NK-92 (cell line): ENCODE results near the gene ZBTB7C.

Experiments used
- DNase-seq: peaks from one replicate; lab custom pipeline; 2025; ENCODE audit not compliant: unreplicated experiment; lab: John Stamatoyannopoulos, UW

ZBTB7C gene

DNA sequence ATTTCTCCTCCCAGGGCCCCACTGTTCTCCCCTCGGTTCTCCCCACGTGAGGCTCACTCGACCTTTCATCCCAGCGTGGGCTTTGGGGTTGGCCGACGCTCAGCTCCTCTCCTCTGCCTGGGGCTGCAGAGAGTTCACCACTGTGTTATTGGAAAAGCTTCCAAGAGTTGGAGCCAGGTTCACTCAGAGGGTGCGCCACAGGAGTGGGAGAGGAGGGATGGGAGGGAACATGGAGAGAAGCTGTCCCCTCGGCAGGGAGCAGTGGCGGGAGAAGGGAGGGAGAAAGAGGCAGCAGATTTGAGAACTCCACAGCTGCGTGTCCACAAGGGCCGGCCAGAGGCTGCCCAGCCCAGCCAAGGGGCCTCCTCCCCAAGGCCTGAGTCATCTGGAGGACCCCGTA, 281.6 kb downstream of the ZBTB7C start:
- no peak for DNase-seq

DNA sequence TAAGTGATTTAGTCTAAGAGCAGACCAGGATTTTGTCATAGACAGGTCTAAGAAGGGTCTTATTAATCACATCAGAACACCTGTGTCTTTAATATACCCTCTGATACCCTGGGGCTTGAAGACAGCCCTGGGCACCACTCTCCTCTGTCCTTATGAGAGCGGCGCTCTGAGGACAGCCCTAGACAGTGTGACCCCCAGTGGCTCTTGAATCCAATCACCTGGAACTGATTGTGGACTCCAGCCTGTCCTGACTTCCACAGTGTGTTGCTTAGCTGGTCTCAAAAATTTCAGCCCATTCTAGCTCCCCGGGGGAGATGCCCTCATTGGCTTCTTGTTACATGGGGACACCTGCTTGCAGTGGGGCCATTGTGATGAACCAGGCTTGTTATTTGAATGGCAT, 282.9 kb downstream of the ZBTB7C start:
- DNase-seq: no peak

DNA sequence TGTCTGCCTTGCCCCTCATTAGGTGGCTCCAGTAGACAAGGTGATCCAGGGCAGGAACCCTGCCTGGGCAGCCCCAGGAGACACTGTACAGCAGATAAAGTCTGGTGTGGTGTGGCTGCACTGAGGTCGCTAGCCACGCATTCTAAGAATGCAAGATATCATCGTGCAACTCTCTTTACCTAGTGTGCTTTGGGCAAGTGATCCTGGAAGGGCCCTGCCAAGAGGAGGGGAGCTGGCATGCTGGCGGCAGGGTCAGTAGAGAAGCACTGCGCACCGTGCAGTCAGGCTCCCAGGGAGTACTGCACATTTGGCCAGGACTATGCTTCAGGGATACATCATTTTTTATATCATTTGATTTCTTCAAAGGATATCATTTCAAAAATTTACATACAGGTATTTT, 283.5 kb downstream of the ZBTB7C start:
- DNase-seq: no peak

DNA sequence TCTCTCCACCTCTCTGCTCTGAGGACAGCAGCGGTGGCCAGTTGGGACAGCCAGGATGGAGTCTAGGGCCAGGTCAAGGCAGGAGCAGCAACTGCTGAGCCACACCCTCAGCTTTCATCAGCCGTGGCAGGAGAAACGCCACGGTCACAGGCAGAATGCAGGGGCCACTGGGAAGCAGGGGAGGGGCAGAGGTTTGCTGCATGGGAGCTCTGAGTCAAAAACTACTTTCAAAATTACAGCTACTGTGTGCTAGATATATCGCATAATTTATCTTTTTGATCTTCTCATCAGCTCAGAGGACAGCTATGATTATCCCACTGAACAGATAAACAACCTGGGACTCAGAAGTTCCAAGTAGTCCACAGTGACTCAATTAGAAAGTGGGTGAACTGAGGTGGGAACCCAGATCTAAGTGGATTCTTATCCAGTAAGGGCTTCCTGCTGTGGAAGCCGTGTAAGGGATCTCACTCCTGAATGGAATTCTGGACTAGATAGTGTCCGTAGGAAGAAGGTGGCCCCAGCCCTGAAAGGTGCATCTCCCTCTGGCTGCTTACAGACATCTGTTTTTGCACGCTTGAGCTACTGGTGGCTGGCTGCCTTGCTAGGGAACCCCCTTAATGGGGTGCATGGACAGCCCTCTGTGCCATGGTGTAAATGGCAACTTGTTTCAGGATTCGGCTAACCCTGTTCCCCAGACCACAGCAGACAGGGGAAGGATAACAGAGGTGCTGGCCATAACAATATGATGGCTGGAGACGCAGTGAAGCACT, 284.1 kb downstream of the ZBTB7C start:
- DNase-seq: no peak

DNA sequence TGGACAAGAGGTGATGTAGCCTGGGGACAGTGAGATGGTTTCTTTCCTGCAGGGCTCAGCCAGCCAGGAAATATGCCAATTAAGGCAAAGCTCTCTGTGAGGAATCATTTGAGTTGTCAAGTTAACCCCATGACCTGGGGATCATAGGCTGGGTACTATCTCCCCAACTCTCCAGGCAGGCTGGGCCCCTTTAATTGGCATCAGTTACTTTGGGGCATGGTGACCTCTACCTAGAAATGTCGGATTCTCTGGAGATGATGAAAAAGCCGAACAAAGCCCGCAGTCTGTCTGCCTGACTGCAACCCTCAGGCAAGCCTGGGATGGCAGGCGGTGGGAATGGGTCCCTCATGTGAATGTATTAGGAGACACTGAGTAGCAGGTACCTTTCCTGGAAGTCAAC, 285.2 kb downstream of the ZBTB7C start:
- DNase-seq: no peak

DNA sequence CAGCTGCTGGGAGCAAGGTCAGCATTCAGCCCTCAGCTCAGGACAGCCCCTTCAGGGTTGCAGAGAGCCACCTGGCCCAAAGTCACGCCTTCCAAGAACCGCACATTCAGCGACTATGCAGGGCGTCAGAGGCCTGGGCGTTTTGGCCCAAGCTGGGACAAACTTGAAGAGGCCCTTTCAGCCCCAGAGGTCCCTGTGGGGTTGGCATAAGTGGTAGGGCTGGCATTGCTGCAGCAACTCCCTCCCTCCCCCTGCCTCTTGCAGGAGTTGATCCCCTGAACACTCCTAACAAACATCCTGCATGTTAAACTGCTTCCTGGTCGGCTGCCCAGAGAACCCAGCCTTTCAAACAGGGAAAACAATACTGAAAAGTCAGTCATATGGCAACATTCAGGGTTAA, 285.9 kb downstream of the ZBTB7C start:
- no peak for DNase-seq

DNA sequence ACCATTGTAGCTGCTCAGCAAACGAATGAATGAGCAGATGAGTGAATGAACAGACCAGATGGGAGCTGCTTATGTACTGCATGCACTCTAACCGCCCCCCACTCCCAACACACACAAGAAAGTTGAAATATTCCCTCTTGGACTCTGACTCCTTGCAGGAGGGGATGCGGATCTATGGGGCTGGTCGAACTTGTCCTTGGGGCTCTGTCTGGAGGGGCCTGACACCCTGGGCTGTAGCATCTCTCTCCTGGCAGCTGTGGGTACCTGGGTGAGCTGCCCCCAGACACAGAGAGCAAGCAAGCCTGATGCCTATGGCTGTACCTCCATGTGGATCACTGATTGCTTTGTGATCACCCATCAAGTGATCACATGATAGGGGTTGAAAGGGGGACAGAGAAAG, 286.4 kb downstream of the ZBTB7C start:
- DNase-seq: no peak

DNA sequence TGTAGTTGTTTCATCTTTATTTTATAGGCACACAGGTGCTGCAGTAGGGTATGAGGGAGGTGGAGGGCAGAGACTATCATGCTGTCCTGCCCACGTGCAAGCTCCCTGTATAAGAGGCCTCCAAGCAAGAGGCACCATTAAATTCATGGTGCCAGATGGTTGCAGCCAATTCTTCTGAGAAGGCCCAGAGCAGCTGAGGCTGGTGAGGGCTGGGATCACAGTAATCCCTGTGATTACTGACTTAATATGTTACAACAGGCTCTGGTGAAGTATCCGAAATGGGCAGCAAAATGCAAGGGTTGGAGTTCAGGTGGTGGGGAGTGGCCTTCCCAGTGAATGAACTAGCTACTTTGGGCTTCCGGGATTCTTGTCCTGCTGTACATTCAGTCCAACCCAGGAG, 286.8 kb downstream of the ZBTB7C start:
- DNase-seq: no peak

DNA sequence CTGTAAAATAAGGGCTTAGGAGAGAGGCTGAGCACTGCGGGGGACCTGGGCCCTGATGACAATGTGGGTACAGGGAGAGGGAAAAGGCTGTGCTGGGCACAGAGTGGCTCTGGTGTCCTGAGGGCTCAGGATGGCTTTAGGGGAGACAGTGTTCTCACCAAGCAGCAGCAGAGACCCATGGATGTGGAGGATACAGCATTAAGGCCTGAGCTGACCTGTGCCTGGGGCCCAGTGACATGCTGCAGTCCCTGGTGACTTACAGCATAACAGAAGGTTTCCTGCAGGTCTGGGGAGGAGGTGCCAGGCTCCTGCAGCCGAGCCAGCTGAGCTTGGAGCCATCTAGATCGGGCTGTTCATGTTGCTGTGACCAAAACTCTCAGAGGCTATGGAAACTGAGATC, 287.4 kb downstream of the ZBTB7C start:
- no peak for DNase-seq

DNA sequence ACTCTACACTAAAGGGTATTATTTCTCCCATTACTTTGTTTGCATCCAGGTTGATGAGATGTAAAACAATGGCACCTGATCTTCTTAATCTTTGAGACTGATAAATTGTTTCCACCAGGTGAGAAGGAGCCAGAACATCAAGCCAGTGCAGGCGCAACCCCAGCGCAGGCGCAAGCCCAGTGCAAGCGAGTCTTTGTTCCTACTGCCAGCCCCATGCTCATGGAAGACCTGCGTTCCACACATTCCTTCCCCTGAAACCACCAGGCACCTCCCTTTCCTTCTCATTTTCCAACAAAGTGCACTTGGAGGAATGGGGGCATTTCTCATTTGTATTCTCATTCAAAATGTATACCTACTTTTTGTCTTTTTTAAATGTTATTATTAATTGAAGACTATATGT, 290.0 kb downstream of the ZBTB7C start:
- no peak for DNase-seq

DNA sequence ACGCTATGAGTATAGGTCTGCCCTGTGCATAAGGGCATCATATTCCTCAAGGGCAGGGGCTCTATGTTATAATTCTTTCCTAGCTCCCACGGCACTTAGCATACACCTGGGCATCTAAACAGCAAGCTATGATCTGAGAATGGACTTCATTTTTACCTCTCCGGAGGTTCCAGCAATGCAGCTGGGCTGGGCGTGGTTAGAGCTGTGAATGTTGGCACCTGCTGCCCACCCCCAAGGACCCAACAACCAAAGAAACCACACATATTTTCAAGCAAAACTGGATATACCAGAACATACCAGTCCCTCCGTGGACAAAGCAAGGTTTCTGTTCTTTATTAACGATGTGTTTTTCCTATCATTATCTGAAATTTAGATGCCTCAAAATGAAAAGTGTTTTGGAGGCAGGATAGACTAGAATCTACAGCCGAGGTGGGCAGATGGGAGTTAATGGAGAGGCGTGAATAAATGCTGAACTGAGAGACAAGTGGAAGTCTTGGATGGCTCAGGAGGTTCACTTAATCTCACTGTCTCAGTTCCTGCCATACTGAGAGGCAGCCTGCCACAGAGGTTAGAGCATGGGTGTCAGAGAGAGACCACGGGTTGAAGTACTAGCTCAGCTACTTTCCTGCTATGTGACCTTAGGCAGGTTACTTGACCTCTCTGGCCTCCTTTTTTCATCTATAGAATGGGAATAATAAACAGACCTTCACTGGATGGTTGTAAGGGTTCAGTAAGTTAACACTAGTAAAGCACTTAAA, 292.1 kb downstream of the ZBTB7C start:
- no peak for DNase-seq

DNA sequence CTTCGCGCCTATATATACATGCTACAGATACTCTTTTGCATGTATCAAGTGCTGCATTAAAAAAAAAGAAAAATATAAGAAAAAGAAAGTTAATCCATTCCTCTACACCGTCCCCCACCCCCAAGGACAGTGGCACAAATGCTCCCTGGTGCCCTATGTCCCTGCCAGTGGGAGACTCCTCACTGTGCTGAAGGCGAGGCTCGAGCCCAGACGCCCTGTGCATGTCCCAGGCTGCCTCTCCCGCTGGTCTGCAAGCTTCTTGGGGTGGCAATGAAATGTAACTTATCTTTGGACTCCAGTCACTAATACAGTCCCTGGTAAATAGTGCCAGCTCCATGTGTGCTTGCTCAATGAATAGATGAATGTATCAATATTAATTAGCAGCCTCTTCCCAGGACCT, 293.2 kb downstream of the ZBTB7C start:
- no peak for DNase-seq

DNA sequence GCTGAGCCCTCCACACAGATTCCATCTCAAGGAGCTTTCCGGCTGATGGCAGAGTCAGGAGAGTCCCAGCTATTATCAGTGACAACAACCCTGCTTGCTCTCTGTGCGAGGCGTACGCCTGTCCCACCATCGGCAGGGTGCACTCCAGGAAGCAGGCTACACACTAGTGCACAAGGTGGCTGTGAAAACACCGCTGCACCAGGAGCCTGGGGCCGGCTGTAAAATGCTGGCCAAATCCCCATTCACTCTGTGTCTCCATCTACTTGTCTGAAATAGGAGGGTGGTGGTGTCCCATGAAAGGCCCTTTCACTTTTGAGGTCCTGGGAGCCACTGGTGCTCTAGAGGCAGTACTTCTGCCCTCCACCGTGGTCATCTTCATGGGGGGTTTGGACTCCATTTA, 295.5 kb downstream of the ZBTB7C start:
- no peak for DNase-seq

DNA sequence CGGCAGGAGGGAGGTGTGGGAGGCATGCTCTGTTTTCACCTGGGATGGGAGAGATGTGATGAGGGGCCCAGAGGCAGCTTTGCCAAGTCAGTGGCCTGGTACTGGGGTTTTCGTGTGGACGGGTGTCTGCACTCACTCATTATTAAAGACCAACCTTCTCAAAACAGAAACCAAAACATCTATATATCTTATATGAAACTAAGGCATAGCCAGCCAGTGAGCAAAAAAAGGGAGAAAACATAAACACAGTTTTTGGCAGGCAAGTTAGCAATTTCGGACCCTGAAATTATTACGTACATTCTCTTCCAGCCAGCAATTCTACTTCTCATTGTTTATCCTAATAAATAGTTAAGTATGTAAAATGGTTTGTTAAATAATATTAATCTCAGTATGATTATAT, 297.6 kb downstream of the ZBTB7C start:
- DNase-seq: no peak

DNA sequence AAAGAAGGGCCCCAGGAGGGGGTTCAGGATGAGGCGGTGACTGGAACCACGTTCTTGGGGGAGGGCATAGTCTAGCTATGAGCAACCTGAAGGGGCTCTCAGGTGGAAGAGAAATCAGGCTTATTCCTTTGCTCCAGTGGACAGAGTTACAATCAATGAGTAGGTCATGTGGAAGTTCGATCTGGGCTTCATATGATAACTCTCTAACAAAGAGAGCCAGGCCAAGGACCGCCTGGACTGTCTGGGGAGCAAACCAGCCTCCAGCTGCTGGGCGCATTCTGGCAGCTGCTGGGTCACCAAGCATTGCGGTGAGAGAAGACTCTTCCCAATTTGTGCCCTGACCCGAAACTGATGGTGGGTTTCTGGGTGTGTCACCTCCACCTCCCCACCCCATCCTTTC, 298.4 kb downstream of the ZBTB7C start:
- no peak for DNase-seq

DNA sequence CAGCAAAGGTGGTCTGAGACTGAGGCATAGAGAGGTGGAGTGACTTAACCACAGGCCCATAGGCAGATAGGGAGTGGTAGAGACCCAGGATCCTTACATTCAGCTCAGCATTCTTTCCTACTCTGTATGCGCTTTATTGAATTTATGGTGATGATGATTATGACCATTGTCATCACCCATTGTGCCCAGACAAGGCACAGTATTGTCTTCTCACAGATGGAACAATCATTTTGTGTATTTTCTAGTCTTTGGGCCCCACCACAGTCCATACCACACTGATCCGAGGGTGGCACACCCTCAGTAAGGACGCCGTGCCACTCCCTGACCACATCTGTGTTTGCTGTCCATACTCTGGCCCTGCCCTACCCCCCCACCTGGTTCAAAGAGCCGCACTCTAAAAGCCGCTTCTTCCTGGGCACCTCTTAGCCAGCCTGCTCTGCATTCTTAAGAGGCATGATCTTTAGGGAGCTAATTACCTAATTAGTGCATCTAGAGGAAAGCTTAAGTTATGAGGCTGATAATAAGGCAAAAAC, 299.2 kb downstream of the ZBTB7C start:
- no peak for DNase-seq

DNA sequence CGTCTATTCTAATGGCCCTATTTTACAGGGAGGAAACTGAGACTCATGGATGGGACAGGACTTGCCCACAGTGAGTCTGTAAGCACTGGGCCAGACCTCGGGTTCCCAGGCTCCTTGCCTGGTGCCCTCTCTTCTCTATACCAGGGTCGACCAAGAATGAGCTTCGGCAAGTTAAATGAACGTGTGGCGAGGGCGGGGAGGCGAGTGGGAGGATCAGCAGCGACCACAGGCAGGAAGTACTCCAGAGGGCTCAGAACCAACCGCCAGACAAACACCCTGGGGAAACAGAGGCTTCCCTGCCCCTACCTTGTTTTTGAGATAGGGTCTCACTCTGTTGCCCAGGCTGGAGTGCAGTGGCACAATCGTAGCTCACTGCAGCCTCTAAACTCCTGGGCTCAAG, 301.0 kb downstream of the ZBTB7C start:
- DNase-seq: no peak

DNA sequence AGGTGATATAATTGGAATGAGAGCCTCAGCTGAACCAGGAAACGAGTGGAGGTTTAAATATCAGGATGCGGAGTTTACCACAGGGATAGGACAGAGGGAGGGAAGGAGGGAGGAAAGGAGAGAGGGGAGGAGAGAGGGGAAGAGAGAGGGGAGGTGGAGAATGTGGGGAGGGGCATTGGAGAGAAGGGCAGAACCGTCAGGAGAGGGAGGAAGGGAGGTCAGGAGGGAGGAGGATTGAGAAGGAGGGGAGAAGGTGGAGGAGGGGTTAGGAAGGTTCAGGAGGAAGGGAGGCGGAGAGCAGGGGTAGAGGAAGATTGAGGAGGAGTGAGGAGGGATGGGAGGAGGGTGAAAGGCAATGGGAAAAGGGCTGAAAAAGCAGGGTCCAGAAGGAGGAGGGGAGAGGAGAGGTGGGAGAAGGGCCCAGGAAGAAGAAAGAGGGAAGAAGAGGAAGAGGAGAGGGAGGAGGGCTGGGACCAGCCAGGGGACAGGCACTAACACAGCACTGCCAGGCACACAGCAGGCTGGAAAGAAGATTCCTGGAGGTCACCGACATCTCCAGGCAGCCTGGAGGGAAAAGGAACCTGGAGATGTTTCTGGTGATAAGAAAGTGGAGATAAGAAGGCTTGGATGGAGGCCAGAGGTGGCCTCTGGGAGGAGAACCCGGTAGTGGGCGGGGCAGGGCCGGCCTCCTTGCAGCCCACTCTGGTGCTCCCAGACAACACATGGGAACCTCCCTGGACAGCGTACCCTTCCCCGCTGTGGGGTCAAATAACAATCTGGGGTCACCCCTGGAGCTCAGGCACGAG, 302.0 kb downstream of the ZBTB7C start:
- DNase-seq: no peak

DNA sequence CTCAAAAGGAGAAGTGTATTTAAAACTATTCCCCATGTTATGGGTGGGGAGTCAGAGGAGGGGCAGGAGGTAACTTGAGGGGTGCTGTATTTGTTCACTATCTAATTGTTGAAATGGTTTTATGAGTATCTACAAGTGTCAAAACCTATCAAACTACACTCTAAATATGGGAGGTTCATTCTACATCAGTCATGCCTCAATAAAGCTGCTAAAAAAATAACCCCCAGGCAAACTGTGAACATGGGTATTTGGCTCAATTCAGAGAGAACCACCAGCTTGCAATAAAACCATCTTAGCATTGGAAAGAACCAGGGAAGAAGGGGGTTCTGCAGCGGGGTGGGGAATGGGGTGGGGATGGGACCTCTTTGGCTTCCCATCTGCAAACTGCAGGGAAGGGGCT, 302.7 kb downstream of the ZBTB7C start:
- no peak for DNase-seq

DNA sequence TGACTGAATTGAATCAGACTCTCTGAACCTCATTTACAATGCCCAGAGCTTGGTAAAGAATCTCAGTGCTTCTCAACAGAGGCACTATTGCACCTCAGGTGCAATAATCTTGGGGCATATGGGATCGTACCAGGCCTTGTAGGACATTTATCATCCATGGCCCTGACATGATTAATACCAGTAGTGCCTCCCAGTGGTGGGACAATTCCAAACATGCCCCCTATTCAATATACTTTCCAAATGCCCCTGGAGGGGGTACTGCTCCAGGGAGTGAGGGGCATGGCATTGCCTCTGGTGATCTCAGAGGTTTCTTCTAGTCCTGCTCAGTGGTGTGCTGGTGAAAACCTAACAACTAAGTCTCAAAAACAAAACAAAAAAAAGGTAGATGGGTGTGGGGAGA, 303.9 kb downstream of the ZBTB7C start:
- DNase-seq: no peak

DNA sequence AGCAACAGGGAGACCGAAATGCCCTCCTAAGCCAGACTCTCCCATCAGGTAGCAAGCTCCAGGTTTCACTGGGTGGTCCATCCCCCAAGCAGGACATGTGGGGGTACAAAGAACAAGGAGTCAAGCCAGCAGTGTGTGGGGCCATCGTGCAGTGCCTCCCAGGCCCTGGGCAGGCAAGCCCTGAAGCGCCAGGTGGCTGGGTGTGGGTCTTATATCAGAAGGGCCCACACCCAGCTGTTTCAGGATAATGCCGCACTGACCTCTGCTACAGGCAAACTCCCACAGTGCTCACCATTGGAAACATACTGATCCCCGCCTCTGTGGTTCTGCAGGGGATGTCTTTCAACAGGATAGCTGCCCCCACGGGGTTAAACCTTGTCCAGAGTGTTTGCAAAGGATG, 304.5 kb downstream of the ZBTB7C start:
- DNase-seq: no peak
